ENCODE results near the gene SLC25A38. TPM values are rescaled to one million over a fixed set of nuclear protein-coding genes. Genes with fewer than 3 reads are reported as not detected.

SLC25A38 gene
- total and polyA plus RNA-seq, 9 of the 15 experiments (the other 6 are each of a cell fraction or from before 2014, with no cell fraction given) = 13.5 to 51.1 (median 30.6) TPM

GRCh38 chr3:39407773-39408492 lies 24.8 kb downstream of the SLC25A38 start (continued):
- no peak for TF ChIP-seq AFF1 (IDR thresholded peaks at IDR 0.05; ENCODE audit: low read depth in 1 of 2, partially characterized antibody in 2 of 2)
- no peak for TF ChIP-seq RB1 (IDR thresholded peaks at IDR 0.05; ENCODE audit: low read depth)
- TF ChIP-seq OTX1 (CRISPR knock-in tag; IDR thresholded peaks at IDR 0.05) = 0 out of 2 replicates have a peak, but pooled peaks have one; percentile 52
- no peak for TF ChIP-seq ZNF280B (CRISPR knock-in tag; IDR thresholded peaks at IDR 0.05)
- no peak for TF ChIP-seq SMARCE1 (IDR thresholded peaks at IDR 0.05)
- TF ChIP-seq GTF3C2 (IDR thresholded peaks at IDR 0.05; ENCODE audit: borderline replicate concordance, extremely low read depth, insufficient read length) = no peak
- TF ChIP-seq TFE3 (CRISPR knock-in tag; IDR thresholded peaks at IDR 0.05) = no peak
- no peak for TF ChIP-seq RBBP5 (IDR thresholded peaks at IDR 0.05; ENCODE audit: borderline replicate concordance, insufficient read depth, low read length, poor library complexity, severe bottlenecking)
- no peak for TF ChIP-seq KAT8 (IDR thresholded peaks at IDR 0.05; ENCODE audit: low read depth)
- no peak for TF ChIP-seq ARID1B (IDR thresholded peaks at IDR 0.05)
- no peak for TF ChIP-seq CREBBP (IDR thresholded peaks at IDR 0.05; ENCODE audit: low read depth, low read length)
- TF ChIP-seq ZNF24 (IDR thresholded peaks at IDR 0.05) = no peak
- no peak for TF ChIP-seq STAT5A (IDR thresholded peaks at IDR 0.05; ENCODE audit: borderline replicate concordance, low read length)
- TF ChIP-seq ZNF197 (CRISPR knock-in tag; IDR thresholded peaks at IDR 0.05; ENCODE audit: low read depth) = no peak
- TF ChIP-seq NUFIP1 (IDR thresholded peaks at IDR 0.05; ENCODE audit: partially characterized antibody) = no peak
- TF ChIP-seq LCOR (CRISPR knock-in tag; IDR thresholded peaks at IDR 0.05) = no peak
- no peak for TF ChIP-seq ZBTB8A (IDR thresholded peaks at IDR 0.05; ENCODE audit: partially characterized antibody)

Data from K562 (cell line).